ENCODE measurements around the gene PLEKHM2.

GRCh38 chr1:15762546-15762945 lies 78.4 kb downstream of the PLEKHM2 start:
- TF ChIP-seq POLR2AphosphoS5 (IDR thresholded peaks at IDR 0.05; ENCODE audit: low read depth, low read length) (no peak), POLR2A (IDR thresholded peaks at IDR 0.05; ENCODE audit: low read depth, low read length) (no peak), TAF1 (IDR thresholded peaks at IDR 0.05; ENCODE audit: borderline replicate concordance, low read depth, low read length) (no peak)

Data from GM12892 (cell line).